CD4-positive, CD25-positive, alpha-beta regulatory T cell (primary cell): ENCODE data around the gene ARHGAP30. TPM values are rescaled to one million over a fixed set of nuclear protein-coding genes. Genes with fewer than 3 reads are reported as not detected.

Experiments used
- ATAC-seq, 2 donors: fragments of 150-1000 bp; cut with Tn5 transposase; one replicate each; pipeline ENCODE4 v1.10.0; 2021; ENCODE audit warnings: low read depth in 2 of 2, moderate number of reproducible peaks in 2 of 2, moderate library complexity in 1 of 2
- DNase-seq, 3 donors: peaks; one replicate each; pipeline versions ENCODE4 v3.0.0 to v3.0.0-alpha.2; 2012 to 2022; ENCODE audit warnings: mixed read lengths in 1 of 3
- H3K27ac ChIP-seq: one replicate; pipeline ENCODE4 v1.7.0; 2013; ENCODE audit warnings: mild to moderate bottlenecking, low read length; ENCODE audit not compliant: insufficient read depth, poor library complexity, severe bottlenecking
- H3K27me3 ChIP-seq: one replicate; pipeline ENCODE4 v1.7.0; 2013; ENCODE audit warnings: low read length; ENCODE audit not compliant: control insufficient read depth, insufficient read depth
- H3K36me3 ChIP-seq: one replicate; pipeline ENCODE4 v1.7.0; 2013; ENCODE audit warnings: mild to moderate bottlenecking, low read length, moderate library complexity; ENCODE audit not compliant: control insufficient read depth, insufficient read depth
- H3K4me1 ChIP-seq: 2 replicates; pipeline ENCODE4 v1.7.0; 2013; ENCODE audit warnings: mild to moderate bottlenecking, low read length; ENCODE audit not compliant: insufficient read depth, control insufficient read depth, poor library complexity, severe bottlenecking
- H3K4me3 ChIP-seq: one replicate; pipeline ENCODE4 v1.7.0; 2013; ENCODE audit warnings: low read depth, mild to moderate bottlenecking, low read length, moderate library complexity
- H3K9me3 ChIP-seq, 2 experiments: 1 replicate in 1 of 2; 2 replicates in 1 of 2; pipeline ENCODE4 v1.7.0; 2013; ENCODE audit warnings: low read length in 2 of 2, mild to moderate bottlenecking in 1 of 2, moderate library complexity in 1 of 2; ENCODE audit not compliant: control insufficient read depth in 2 of 2
- H3K27ac Mint-ChIP-seq, 3 donors: one replicate each; pipeline ENCODE4 v1.8.0; 2020 to 2022; ENCODE audit warnings: mild to moderate bottlenecking in 3 of 3, mixed read lengths in 3 of 3, moderate library complexity in 2 of 3
- H3K27me3 Mint-ChIP-seq: one replicate; pipeline ENCODE4 v1.8.0; 2022; ENCODE audit warnings: mild to moderate bottlenecking, mixed read lengths
- H3K36me3 Mint-ChIP-seq: one replicate; pipeline ENCODE4 v1.8.0; 2020; ENCODE audit warnings: mixed read lengths
- H3K4me1 Mint-ChIP-seq, 4 donors: one replicate each; pipeline ENCODE4 v1.8.0; 2020 to 2022; ENCODE audit warnings: mixed read lengths in 4 of 4, mild to moderate bottlenecking in 1 of 4
- H3K4me3 Mint-ChIP-seq, 4 donors: one replicate each; pipeline ENCODE4 v1.8.0; 2020 to 2022; ENCODE audit warnings: mild to moderate bottlenecking in 4 of 4, mixed read lengths in 4 of 4, moderate library complexity in 3 of 4
- H3K9me3 Mint-ChIP-seq, 7 donors: one replicate each; pipeline ENCODE4 v1.8.0; 2020 to 2022; ENCODE audit warnings: mixed read lengths in 7 of 7, mild to moderate bottlenecking in 3 of 7, moderate library complexity in 2 of 7
- polyA plus RNA-seq, 4 donors: library from polyadenylated mRNA; unstranded; fragments of 300-500 nt; fragmentation: Illumina TruSeq; gene quantifications; one replicate each; pipeline ENCODE4 v1.2.3, GENCODE V29; 2021
- total RNA-seq: library from RNA; stranded (reverse); gene quantifications from one replicate; pipeline ENCODE4 v1.2.3, GENCODE V29; 2022

The ARHGAP30 gene
- total and polyA plus RNA-seq, 5 donors from 2014 or later, result 144 to 204 (median 152) TPM

- Histone ChIP-seq H3K27me3 (no peaks in the 10 kb centered on the region), H3K27ac (no peak overlapping the region), H3K4me1 (peaks cover 18% of the 10 kb centered on the region), H3K36me3 (peaks cover 10% of the 10 kb centered on the region), H3K4me3 (no peak overlapping the region), H3K9me3 (no peaks in the 10 kb centered on the region)
- DNase-seq (no peak), ATAC-seq (no peak)
- peak overlapping the region in 2 of 3 donors; percentile 45 to 46 for H3K27ac Mint-ChIP-seq
- peaks cover 16% of the 10 kb centered on the region for H3K36me3 Mint-ChIP-seq
- peaks cover 0 to 6% (median 0%) of the 10 kb centered on the region in 7 donors for H3K9me3 Mint-ChIP-seq
- peaks cover 11 to 23% (median 17%) of the 10 kb centered on the region in 4 donors for H3K4me1 Mint-ChIP-seq
- H3K4me3 Mint-ChIP-seq, result peak overlapping the region in 1 of 4 donors; percentile 76
- H3K27me3 Mint-ChIP-seq, result peaks cover 18% of the 10 kb centered on the region
Observed at GRCh38 chr1:161095230-161095629, 25.5 kb upstream of the ARHGAP30 start.

DNA sequence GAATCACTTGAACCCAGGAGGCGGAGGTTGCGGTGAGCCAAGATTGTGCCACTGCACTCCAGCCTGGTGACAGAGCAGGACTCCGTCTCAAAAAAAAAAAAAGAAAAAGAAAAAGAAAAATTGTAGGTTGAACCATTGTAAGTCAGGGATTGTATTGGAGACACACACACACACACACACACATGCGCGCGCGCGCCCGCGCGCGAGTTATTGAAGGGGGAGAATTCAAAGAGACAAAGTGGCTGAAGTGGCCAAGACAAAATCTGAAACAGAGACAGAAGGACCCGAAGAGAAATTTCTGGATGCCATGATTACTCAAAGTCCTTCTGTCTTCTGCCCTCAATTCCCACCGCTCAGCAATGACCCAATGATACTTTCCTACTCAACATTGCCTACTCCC is 24.8 kb upstream of the ARHGAP30 start:
- Histone ChIP-seq H3K27me3 (no peaks in the 10 kb centered on the region), H3K27ac (no peak overlapping the region), H3K4me3 (no peak overlapping the region), H3K36me3 (peaks cover 2% of the 10 kb centered on the region), H3K4me1 (peaks cover 18% of the 10 kb centered on the region), H3K9me3 (no peaks in the 10 kb centered on the region)
- ATAC-seq (no peak), DNase-seq (no peak)
- peaks cover 0 to 6% (median 0%) of the 10 kb centered on the region in 7 donors for H3K9me3 Mint-ChIP-seq
- peaks cover 11 to 23% (median 17%) of the 10 kb centered on the region in 4 donors for H3K4me1 Mint-ChIP-seq
- H3K36me3 Mint-ChIP-seq, result peaks cover 9% of the 10 kb centered on the region
- H3K4me3 Mint-ChIP-seq, result peak overlapping the region in 1 of 4 donors; percentile 76
- no peak overlapping the region for H3K27ac Mint-ChIP-seq
- peaks cover 18% of the 10 kb centered on the region for H3K27me3 Mint-ChIP-seq

- peaks cover 13% of the 10 kb centered on the region for H3K27me3 Mint-ChIP-seq
- peaks cover 3% of the 10 kb centered on the region for H3K36me3 Mint-ChIP-seq
- no peaks in the 10 kb centered on the region for H3K27me3 ChIP-seq
- ATAC-seq (peak in 1 of 2 donors; percentile 33), DNase-seq (peak in 1 of 3 donors; percentile 34)
- H3K4me1 ChIP-seq, result peaks cover 7% of the 10 kb centered on the region
- peaks cover 5 to 15% (median 10%) of the 10 kb centered on the region in 4 donors for H3K4me1 Mint-ChIP-seq
- no peak overlapping the region for H3K4me3 Mint-ChIP-seq
- no peak overlapping the region for H3K4me3 ChIP-seq
- H3K36me3 ChIP-seq, result no peaks in the 10 kb centered on the region
- H3K27ac Mint-ChIP-seq, result no peak overlapping the region
- peaks cover 0 to 2% (median 0%) of the 10 kb centered on the region in 7 donors for H3K9me3 Mint-ChIP-seq
- no peak overlapping the region for H3K27ac ChIP-seq
- no peaks in the 10 kb centered on the region for H3K9me3 ChIP-seq
Observed at GRCh38 chr1:161092621-161093028, 22.9 kb upstream of the ARHGAP30 start.

DNA sequence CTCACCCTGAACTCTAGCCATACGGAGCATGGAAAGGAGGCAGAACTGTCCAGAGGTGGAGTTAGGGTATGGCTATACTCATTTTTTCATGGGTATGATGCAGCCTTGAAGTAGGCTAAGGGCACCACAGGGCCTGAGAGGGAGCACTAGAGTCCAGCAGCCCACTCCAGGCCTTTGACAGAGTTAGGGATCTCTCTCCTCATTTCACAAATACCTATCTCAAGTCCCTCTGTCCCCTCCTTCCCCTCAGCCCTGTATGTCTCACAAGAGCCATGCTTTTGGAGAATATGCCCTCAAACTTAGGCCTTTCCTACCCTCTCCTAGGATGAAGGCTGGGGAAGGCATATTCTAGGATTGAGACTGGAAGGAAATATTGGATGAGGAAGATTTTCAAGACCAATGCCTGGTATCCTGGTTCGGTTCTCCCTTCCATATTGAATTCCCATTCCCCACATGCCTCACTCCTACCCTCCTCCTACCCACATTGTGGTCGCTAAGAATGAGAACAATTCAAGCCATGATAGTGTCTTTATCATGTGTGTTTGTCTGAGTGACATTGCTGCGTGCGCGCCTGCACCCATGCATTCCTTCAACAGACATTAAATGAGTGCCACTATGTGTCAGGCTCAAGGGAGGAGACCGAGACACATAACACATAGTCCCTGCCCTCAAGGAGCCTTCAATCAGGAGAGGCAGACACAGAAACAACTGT is 22.3 kb upstream of the ARHGAP30 start:
- Histone ChIP-seq H3K27me3 (no peaks in the 10 kb centered on the region), H3K36me3 (no peaks in the 10 kb centered on the region), H3K4me3 (no peak overlapping the region), H3K27ac (no peak overlapping the region), H3K9me3 (no peaks in the 10 kb centered on the region), H3K4me1 (peaks cover under 1% of the 10 kb centered on the region)
- Mint-ChIP-seq H3K4me1 (peaks cover 0 to 9% (median 4%) of the 10 kb centered on the region in 4 donors), H3K9me3 (no peaks in the 10 kb centered on the region), H3K27ac (no peak overlapping the region), H3K36me3 (no peaks in the 10 kb centered on the region), H3K27me3 (peaks cover 7% of the 10 kb centered on the region), H3K4me3 (no peak overlapping the region)
- no peak for DNase-seq
- ATAC-seq, result no peak

GRCh38 chr1:161091093-161091492 is 21.4 kb upstream of the ARHGAP30 start:
- Mint-ChIP-seq H3K4me1 (peaks cover 0 to 6% (median 1%) of the 10 kb centered on the region in 4 donors), H3K36me3 (no peaks in the 10 kb centered on the region), H3K4me3 (no peak overlapping the region), H3K27ac (no peak overlapping the region), H3K9me3 (no peaks in the 10 kb centered on the region), H3K27me3 (no peaks in the 10 kb centered on the region)
- H3K9me3 ChIP-seq, result no peaks in the 10 kb centered on the region
- no peak for ATAC-seq
- H3K27me3 ChIP-seq, result no peaks in the 10 kb centered on the region
- H3K27ac ChIP-seq, result no peak overlapping the region
- no peaks in the 10 kb centered on the region for H3K4me1 ChIP-seq
- H3K4me3 ChIP-seq, result no peak overlapping the region
- no peaks in the 10 kb centered on the region for H3K36me3 ChIP-seq
- DNase-seq, result no peak

GRCh38 chr1:161090617-161091016 is 20.9 kb upstream of the ARHGAP30 start:
- no peak for ATAC-seq
- DNase-seq, result no peak
- H3K4me1 Mint-ChIP-seq, result peaks cover 0 to 5% (median 1%) of the 10 kb centered on the region in 4 donors

GRCh38 chr1:161089938-161090337 is 20.2 kb upstream of the ARHGAP30 start:
- H3K4me3 Mint-ChIP-seq, result no peak overlapping the region
- H3K27me3 ChIP-seq, result no peaks in the 10 kb centered on the region
- DNase-seq, result no peak
- no peak overlapping the region for H3K4me3 ChIP-seq
- no peak overlapping the region for H3K27ac Mint-ChIP-seq
- H3K4me1 Mint-ChIP-seq, result peaks cover 0 to 5% (median 1%) of the 10 kb centered on the region in 4 donors
- H3K4me1 ChIP-seq, result no peaks in the 10 kb centered on the region
- H3K36me3 ChIP-seq, result no peaks in the 10 kb centered on the region
- no peaks in the 10 kb centered on the region for H3K9me3 Mint-ChIP-seq
- H3K27ac ChIP-seq, result no peak overlapping the region
- H3K27me3 Mint-ChIP-seq, result no peaks in the 10 kb centered on the region
- H3K36me3 Mint-ChIP-seq, result no peaks in the 10 kb centered on the region
- no peaks in the 10 kb centered on the region for H3K9me3 ChIP-seq
- ATAC-seq, result no peak

More at GRCh38 chr1:161090617-161091016, 20.9 kb upstream of the ARHGAP30 start:
- Mint-ChIP-seq H3K36me3 (no peaks in the 10 kb centered on the region), H3K4me3 (peak overlapping the region in 1 of 4 donors; percentile 44), H3K9me3 (no peaks in the 10 kb centered on the region), H3K27me3 (no peaks in the 10 kb centered on the region), H3K27ac (no peak overlapping the region)
- H3K9me3 ChIP-seq, result no peaks in the 10 kb centered on the region
- no peak overlapping the region for H3K4me3 ChIP-seq
- no peaks in the 10 kb centered on the region for H3K27me3 ChIP-seq
- H3K36me3 ChIP-seq, result no peaks in the 10 kb centered on the region
- H3K27ac ChIP-seq, result no peak overlapping the region
- no peaks in the 10 kb centered on the region for H3K4me1 ChIP-seq
